ENCODE measurements around the gene KCTD17.

GRCh38 chr22:37021041-37021440 is 30.5 kb upstream of the KCTD17 start:
- no peak for TF ChIP-seq CTCF (IDR thresholded peaks at IDR 0.05; ENCODE audit: low read length)
- TF ChIP-seq EZH2 (IDR thresholded peaks at IDR 0.05; ENCODE audit: borderline replicate concordance, low read length) = no peak
